Breast epithelium (tissue), 4 donors: ENCODE measurements around the gene ATP12A. TPM values are rescaled to one million over a fixed set of nuclear protein-coding genes. Genes with fewer than 3 reads are reported as not detected.
A peak's percentile ranks its signal among the peaks of the same experiment; 100 is the strongest.

Experiments
- DNase-seq, 2 donors: peaks; one replicate each; pipeline ENCODE4 v3.0.0-alpha.2; 2019; ENCODE audit warnings: low spot score in 2 of 2
- H3K27ac ChIP-seq, 2 donors: fragments of 200-600 bp; sonication (generic) in 1 of 2; one replicate each; pipeline ENCODE4 v1.5.1; 2016 to 2019; ENCODE audit warnings: mild to moderate bottlenecking in 1 of 2
- H3K27me3 ChIP-seq, 2 donors: fragments of 200-600 bp; sonication (generic) in 1 of 2; one replicate each; pipeline versions ENCODE4 v1.5.1 to v1.6.0; 2017 to 2019; ENCODE audit warnings: control low read depth in 1 of 2, mild to moderate bottlenecking in 1 of 2
- H3K36me3 ChIP-seq: fragments of 200-600 bp; one replicate; pipeline ENCODE4 v1.5.1; 2019
- H3K4me1 ChIP-seq, 2 donors: fragments of 200-600 bp; sonication (generic); one replicate each; pipeline ENCODE4 v1.5.1; 2016 to 2019; ENCODE audit warnings: control low read depth in 1 of 2
- H3K4me3 ChIP-seq, 3 donors: fragments of 200-600 bp; sonication (generic); 1 replicate in 2 of 3; 2 replicates in 1 of 3; pipeline ENCODE4 v1.5.1; 2016 to 2019; ENCODE audit warnings: mild to moderate bottlenecking in 3 of 3, moderate library complexity in 2 of 3
- H3K9me3 ChIP-seq, 2 donors: fragments of 200-600 bp; sonication (generic) in 1 of 2; one replicate each; pipeline ENCODE4 v1.5.1; 2016 to 2019; ENCODE audit warnings: control low read depth in 1 of 2
- POLR2A ChIP-seq: fragments of 450-650 bp; IDR thresholded peaks from one replicate; pipeline ENCODE4 v1.6.1; 2016; ENCODE audit warnings: antibody characterized with exemption, mild to moderate bottlenecking, moderate library complexity
- POLR2AphosphoS5 ChIP-seq, 3 donors: sonication (generic); formaldehyde crosslinking; IDR thresholded peaks; one replicate each; pipeline ENCODE4 v1.6.1; 2017; ENCODE audit warnings: antibody characterized with exemption in 3 of 3
- intact Hi-C: fragments of 100-400 bp; cut with DNase I; formaldehyde crosslinking; loops from one replicate; pipeline ENCODE4 v1.15.1; 2023; ENCODE audit warnings: low total_unique reads
- total RNA-seq, 3 donors: library from RNA; depleted of rRNA; stranded (reverse); fragments of >200 nt; gene quantifications; one replicate each; pipeline ENCODE4 v1.1.0, GENCODE V29; 2016
- TF ChIP-seq, protein P1 (sequence below), 3 donors: fragments of 450-650 bp; IDR thresholded peaks; one replicate each; pipeline ENCODE4 v1.5.1; 2016 to 2017; ENCODE audit warnings: antibody characterized with exemption in 3 of 3, mild to moderate bottlenecking in 3 of 3, moderate library complexity in 3 of 3

ATP12A gene
- total RNA-seq, 3 donors from 2014 or later: not detected

DNA sequence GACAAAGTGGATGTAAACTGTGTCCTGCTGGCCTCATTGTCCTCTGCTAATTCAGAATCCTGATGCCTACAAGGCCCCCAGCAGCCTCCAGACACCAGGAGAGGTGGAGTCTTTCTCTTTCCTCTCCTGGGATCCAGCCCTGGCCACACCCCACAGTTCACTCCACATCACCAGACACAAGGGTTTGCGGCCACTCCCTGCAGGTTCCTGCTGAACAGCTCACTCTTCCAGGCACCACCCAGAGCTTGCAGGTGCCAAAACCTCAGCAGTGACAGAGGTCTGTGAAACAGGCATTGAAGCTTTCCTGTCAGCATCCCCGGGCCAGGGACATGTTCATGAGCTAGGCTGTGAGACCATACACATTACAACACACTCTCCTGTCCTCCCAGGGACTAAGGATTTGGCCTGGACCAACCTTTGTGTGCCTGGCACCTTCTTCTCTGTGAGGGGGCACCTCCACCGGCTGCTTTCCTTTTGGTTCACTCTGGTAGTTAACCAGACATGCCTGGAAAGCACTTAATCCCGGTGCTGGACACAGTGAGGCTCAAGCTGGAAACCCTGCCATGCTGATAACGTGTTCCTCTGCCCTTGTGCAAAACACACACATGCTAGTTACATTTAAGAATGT lies 11.1 kb upstream of the ATP12A start:
- TF ChIP-seq, protein P1, sequence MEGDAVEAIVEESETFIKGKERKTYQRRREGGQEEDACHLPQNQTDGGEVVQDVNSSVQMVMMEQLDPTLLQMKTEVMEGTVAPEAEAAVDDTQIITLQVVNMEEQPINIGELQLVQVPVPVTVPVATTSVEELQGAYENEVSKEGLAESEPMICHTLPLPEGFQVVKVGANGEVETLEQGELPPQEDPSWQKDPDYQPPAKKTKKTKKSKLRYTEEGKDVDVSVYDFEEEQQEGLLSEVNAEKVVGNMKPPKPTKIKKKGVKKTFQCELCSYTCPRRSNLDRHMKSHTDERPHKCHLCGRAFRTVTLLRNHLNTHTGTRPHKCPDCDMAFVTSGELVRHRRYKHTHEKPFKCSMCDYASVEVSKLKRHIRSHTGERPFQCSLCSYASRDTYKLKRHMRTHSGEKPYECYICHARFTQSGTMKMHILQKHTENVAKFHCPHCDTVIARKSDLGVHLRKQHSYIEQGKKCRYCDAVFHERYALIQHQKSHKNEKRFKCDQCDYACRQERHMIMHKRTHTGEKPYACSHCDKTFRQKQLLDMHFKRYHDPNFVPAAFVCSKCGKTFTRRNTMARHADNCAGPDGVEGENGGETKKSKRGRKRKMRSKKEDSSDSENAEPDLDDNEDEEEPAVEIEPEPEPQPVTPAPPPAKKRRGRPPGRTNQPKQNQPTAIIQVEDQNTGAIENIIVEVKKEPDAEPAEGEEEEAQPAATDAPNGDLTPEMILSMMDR (IDR thresholded peaks at IDR 0.05): no peak
- TF ChIP-seq POLR2AphosphoS5 (IDR thresholded peaks at IDR 0.05): no peak
- TF ChIP-seq POLR2A: no peak
- intact Hi-C loops: no loop called here
- Histone ChIP-seq H3K27ac (no peak overlapping the region), H3K4me3 (no peak overlapping the region), H3K4me1 (no peaks in the 10 kb centered on the region), H3K36me3 (no peaks in the 10 kb centered on the region), H3K9me3 (no peaks in the 10 kb centered on the region), H3K27me3 (no peaks in the 10 kb centered on the region)
- DNase-seq: no peak

GRCh38 chr13:24670174-24670573 lies 10.0 kb upstream of the ATP12A start:
- DNase-seq: no peak
- H3K4me1 ChIP-seq: no peaks in the 10 kb centered on the region
- no peaks in the 10 kb centered on the region for H3K27me3 ChIP-seq
- intact Hi-C loops: no loop called here
- H3K9me3 ChIP-seq: no peaks in the 10 kb centered on the region
- no peaks in the 10 kb centered on the region for H3K36me3 ChIP-seq
- no peak overlapping the region for H3K4me3 ChIP-seq
- no peak for TF ChIP-seq POLR2A
- no peak for TF ChIP-seq POLR2AphosphoS5 (IDR thresholded peaks at IDR 0.05)
- TF ChIP-seq, protein P1 (IDR thresholded peaks at IDR 0.05): no peak
- H3K27ac ChIP-seq: no peak overlapping the region

- no peaks in the 10 kb centered on the region for H3K36me3 ChIP-seq
- TF ChIP-seq, protein P1 (IDR thresholded peaks at IDR 0.05): no peak
- TF ChIP-seq POLR2A (no peak), POLR2AphosphoS5 (IDR thresholded peaks at IDR 0.05) (no peak)
- H3K4me1 ChIP-seq: no peaks in the 10 kb centered on the region
- peak overlapping the region; percentile 27 to 60 for H3K27ac ChIP-seq
- intact Hi-C loops: no loop called here
- H3K27me3 ChIP-seq: no peaks in the 10 kb centered on the region
- no peaks in the 10 kb centered on the region for H3K9me3 ChIP-seq
- H3K4me3 ChIP-seq: peak overlapping the region in 2 of 3 donors; percentile 2 to 46
- no peak for DNase-seq
Measured at GRCh38 chr13:24670961-24671381, 9.2 kb upstream of the ATP12A start.

DNA sequence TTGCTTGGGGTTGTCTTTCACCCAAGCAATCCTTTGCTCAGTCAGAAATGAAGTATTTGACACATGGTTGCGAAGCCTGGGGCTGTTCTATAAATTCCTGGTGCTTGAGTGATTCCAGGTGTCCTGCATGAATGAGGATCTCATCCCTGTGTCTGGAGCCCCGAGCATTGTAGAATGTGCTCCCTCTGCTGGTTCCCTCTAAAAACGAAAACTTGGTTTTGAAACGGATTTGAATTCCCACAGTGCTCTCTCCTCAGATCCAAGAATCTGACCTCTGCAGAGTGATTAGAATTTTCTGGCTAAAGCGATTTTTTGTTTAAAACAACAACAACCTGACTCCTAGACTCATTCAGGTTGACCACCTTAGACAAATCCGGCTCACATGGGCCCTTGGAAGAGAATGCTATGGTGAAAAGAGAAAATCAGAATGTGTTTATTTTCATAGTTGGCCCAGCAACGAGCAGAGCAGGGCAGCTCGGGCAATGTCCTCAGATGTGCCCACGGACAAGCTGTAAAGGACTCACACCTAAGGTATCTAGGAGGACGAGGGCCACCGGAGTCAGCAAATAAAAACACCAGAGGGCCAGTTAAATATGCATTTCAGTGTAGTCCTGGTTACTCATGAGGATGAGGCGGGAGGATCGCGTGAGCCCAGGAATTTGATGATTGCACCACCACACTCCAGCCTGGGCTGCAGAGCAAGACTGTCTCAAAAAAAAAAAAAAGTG lies 8.7 kb upstream of the ATP12A start:
- Histone ChIP-seq H3K9me3 (no peaks in the 10 kb centered on the region), H3K36me3 (no peaks in the 10 kb centered on the region), H3K4me1 (no peaks in the 10 kb centered on the region), H3K27ac (peak overlapping the region; percentile 60 to 77), H3K4me3 (peak overlapping the region; percentile 2 to 46 (median 10)), H3K27me3 (no peaks in the 10 kb centered on the region)
- no peak for TF ChIP-seq POLR2AphosphoS5 (IDR thresholded peaks at IDR 0.05)
- TF ChIP-seq, protein P1 (IDR thresholded peaks at IDR 0.05): peak in 2 of 3 donors; percentile 52 to 54
- DNase-seq: peak in 1 of 2 donors; percentile 32
- intact Hi-C loops: no loop called here
